Renal pelvis (tissue), 4 donors: ENCODE data around the gene RPUSD2. TPM values are rescaled to one million over a fixed set of nuclear protein-coding genes. Genes with fewer than 3 reads are reported as not detected.

Experiments used
- DNase-seq: peaks from one replicate; pipeline ENCODE4 v3.0.0-alpha.2; 2013
- polyA plus RNA-seq, 3 donors: library from polyadenylated mRNA; unstranded; fragments of 120-200 nt; gene quantifications; one replicate each; pipeline ENCODE4 v1.2.1, GENCODE V29; 2013; ENCODE audit not compliant: insufficient read length in 3 of 3

RPUSD2 gene
- polyA plus RNA-seq, 3 donors = 10.5 to 16.3 (median 15.0) TPM

GRCh38 chr15:40603935-40604334, 34.8 kb downstream of the RPUSD2 start:
- DNase-seq = no peak

- no peak for DNase-seq
Measured at GRCh38 chr15:40613080-40613479, 44.0 kb downstream of the RPUSD2 start.

- no peak for DNase-seq
Measured at GRCh38 chr15:40618023-40618422, 48.9 kb downstream of the RPUSD2 start.

DNA sequence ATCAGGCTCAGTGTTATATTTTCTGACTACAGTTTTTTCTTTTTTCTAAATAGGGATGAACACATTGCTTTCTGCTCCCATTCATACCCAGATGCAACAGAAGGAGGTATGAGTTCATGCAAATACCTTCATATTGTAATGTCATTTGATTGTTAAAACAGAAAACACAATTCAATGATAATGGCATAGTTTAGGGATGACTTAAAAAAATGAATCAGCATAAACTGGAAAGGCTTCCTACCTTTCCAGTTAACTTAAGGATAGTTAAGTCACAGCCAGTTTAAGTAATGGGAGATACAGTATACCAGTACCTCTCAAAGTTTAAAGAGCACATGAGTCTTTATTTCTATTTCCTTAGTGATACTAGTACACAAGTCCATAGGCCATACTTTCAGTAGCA, 49.8 kb downstream of the RPUSD2 start:
- DNase-seq = no peak

- no peak for DNase-seq
Measured at GRCh38 chr15:40623361-40623760, 54.3 kb downstream of the RPUSD2 start.

Other genes starting within 250 kb of the RPUSD2 start
- 10 to 100 TPM in 2 of 3 donors, 1 to 10 TPM in 1; 9.9 to 17.6 (median 13.5) TPM for gene INAFM2, start 245.6 kb upstream of the RPUSD2 start, polyA plus RNA-seq
- 1 to 10 TPM; 6.2 to 9.3 (median 6.9) TPM for gene CCDC9B, start 228.4 kb upstream of the RPUSD2 start, polyA plus RNA-seq
- not detected for gene PHGR1, start 218.3 kb upstream of the RPUSD2 start, polyA plus RNA-seq
- under 1 TPM; 0.16 to 0.58 (median 0.44) TPM for gene DISP2, start 211.1 kb upstream of the RPUSD2 start, polyA plus RNA-seq
- 10 to 100 TPM; 31.4 to 33.6 (median 32.2) TPM for gene KNSTRN, start 186.6 kb upstream of the RPUSD2 start, polyA plus RNA-seq
- gene IVD, start 163.5 kb upstream of the RPUSD2 start, polyA plus RNA-seq = 100 to 1,000 TPM in 2 of 3 donors, 10 to 100 TPM in 1; 62.1 to 103 (median 100) TPM
- gene BAHD1, start 128.3 kb upstream of the RPUSD2 start, polyA plus RNA-seq = 10 to 100 TPM; 24.7 to 28.5 (median 27.7) TPM
- gene CHST14, start 98.3 kb upstream of the RPUSD2 start, polyA plus RNA-seq = 10 to 100 TPM; 33.1 to 39.9 (median 38.8) TPM
- gene CCDC32, start 4.3 kb upstream of the RPUSD2 start, polyA plus RNA-seq = 10 to 100 TPM; 24.6 to 32.4 (median 27.2) TPM
- gene KNL1, start 24.9 kb downstream of the RPUSD2 start, polyA plus RNA-seq = 10 to 100 TPM; 16.5 to 21.5 (median 19.1) TPM
- 10 to 100 TPM; 12.1 to 14.4 (median 13.4) TPM for gene RAD51, start 125.9 kb downstream of the RPUSD2 start, polyA plus RNA-seq
- gene RMDN3, start 186.0 kb downstream of the RPUSD2 start, polyA plus RNA-seq = 10 to 100 TPM; 40.8 to 46.8 (median 45.2) TPM
- 10 to 100 TPM; 40.6 to 59.4 (median 58.9) TPM for gene GCHFR, start 194.8 kb downstream of the RPUSD2 start, polyA plus RNA-seq
- gene C15orf62, start 200.7 kb downstream of the RPUSD2 start, polyA plus RNA-seq = 1 to 10 TPM; 2.3 to 5.4 (median 5.0) TPM
- gene ZFYVE19, start 237.8 kb downstream of the RPUSD2 start, polyA plus RNA-seq = 10 to 100 TPM; 25.8 to 27.7 (median 27.7) TPM
- 10 to 100 TPM; 38.5 to 43.7 (median 38.7) TPM for gene DNAJC17, start 238.2 kb downstream of the RPUSD2 start, polyA plus RNA-seq